ENCODE measurements around the gene SLAMF1. TPM values are rescaled to one million over a fixed set of nuclear protein-coding genes. Genes with fewer than 3 reads are reported as not detected.

The SLAMF1 gene
- polyA plus RNA-seq, 6 donors from 2014 or later = 18.9 to 36.6 (median 23.0) TPM

DNA sequence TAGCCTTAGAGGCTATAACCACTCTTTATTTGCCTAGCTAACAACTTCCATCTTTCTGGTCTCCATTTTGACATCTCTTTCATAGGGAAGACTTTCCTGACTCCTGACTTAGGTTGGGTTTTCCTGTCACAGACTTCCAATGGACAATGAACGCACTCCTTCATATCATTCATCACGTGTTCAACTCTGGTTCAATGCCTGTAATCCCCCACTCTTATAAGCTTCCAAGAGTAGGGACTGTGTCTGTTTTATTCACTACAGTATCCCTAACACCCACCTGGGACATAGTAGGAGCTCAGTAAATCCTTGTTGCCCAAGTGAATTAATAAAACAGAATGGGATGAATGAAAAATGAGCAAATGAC is 4.6 kb downstream of the SLAMF1 start:
- Mint-ChIP-seq H3K4me3 (peak overlapping the region in 6 of 8 donors; percentile 41 to 98 (median 95)), H3K27ac (peak overlapping the region; percentile 84 to 99 (median 96)), H3K9me3 (no peaks in the 10 kb centered on the region), H3K27me3 (no peaks in the 10 kb centered on the region), H3K36me3 (peaks cover 6 to 15% of the 10 kb centered on the region in 2 donors), H3K4me1 (peaks cover 87 to 98% (median 93%) of the 10 kb centered on the region in 3 donors)
- ATAC-seq (ENCODE audit: low read depth in 2 of 2) = no peak
- DNase-seq = no peak

- H3K9me3 Mint-ChIP-seq = no peaks in the 10 kb centered on the region
- H3K4me3 Mint-ChIP-seq = peak overlapping the region; percentile 79 to 98 (median 92)
- peak; percentile 74 for DNase-seq
- H3K27ac Mint-ChIP-seq = peak overlapping the region; percentile 84 to 99 (median 96)
- ATAC-seq (ENCODE audit: low read depth in 2 of 2) = peak; percentile 78 to 84
- no peaks in the 10 kb centered on the region for H3K27me3 Mint-ChIP-seq
- H3K36me3 Mint-ChIP-seq = peaks cover 6 to 21% of the 10 kb centered on the region in 2 donors
- peaks cover 82 to 96% (median 95%) of the 10 kb centered on the region in 3 donors for H3K4me1 Mint-ChIP-seq
These were observed 5.2 kb downstream of the SLAMF1 start for GRCh38 chr1:160641323-160642280.

GRCh38 chr1:160640359-160641123 is 6.3 kb downstream of the SLAMF1 start:
- peaks cover 0 to 22% of the 10 kb centered on the region in 2 donors for H3K36me3 Mint-ChIP-seq
- ATAC-seq (ENCODE audit: low read depth in 2 of 2) (no peak), DNase-seq (no peak)
- H3K9me3 Mint-ChIP-seq = no peaks in the 10 kb centered on the region
- H3K27me3 Mint-ChIP-seq = no peaks in the 10 kb centered on the region
- H3K4me1 Mint-ChIP-seq = peaks cover 77 to 95% (median 91%) of the 10 kb centered on the region in 3 donors
- H3K4me3 Mint-ChIP-seq = peak overlapping the region; percentile 69 to 98 (median 92)
- H3K27ac Mint-ChIP-seq = peak overlapping the region; percentile 84 to 99 (median 96)

- Mint-ChIP-seq H3K9me3 (no peaks in the 10 kb centered on the region), H3K36me3 (peaks cover 0 to 15% of the 10 kb centered on the region in 2 donors), H3K27ac (peak overlapping the region; percentile 53 to 98 (median 90)), H3K4me1 (peaks cover 74 to 92% (median 82%) of the 10 kb centered on the region in 3 donors), H3K27me3 (no peaks in the 10 kb centered on the region), H3K4me3 (peak overlapping the region; percentile 66 to 96 (median 76))
- no peak for DNase-seq
- no peak for ATAC-seq (ENCODE audit: low read depth in 2 of 2)
These were observed 7.2 kb downstream of the SLAMF1 start for GRCh38 chr1:160639652-160640051.

- Mint-ChIP-seq H3K4me3 (peak overlapping the region in 7 of 8 donors; percentile 73 to 96 (median 77)), H3K27ac (peak overlapping the region; percentile 62 to 97 (median 92)), H3K4me1 (peaks cover 67 to 92% (median 80%) of the 10 kb centered on the region in 3 donors), H3K9me3 (no peaks in the 10 kb centered on the region), H3K27me3 (no peaks in the 10 kb centered on the region), H3K36me3 (peaks cover 0 to 16% of the 10 kb centered on the region in 2 donors)
- ATAC-seq (ENCODE audit: low read depth in 2 of 2) (no peak), DNase-seq (no peak)
These were observed 7.9 kb downstream of the SLAMF1 start for GRCh38 chr1:160638926-160639325.

GRCh38 chr1:160638540-160638857 is 8.3 kb downstream of the SLAMF1 start:
- Mint-ChIP-seq H3K4me1 (peaks cover 64 to 92% (median 80%) of the 10 kb centered on the region in 3 donors), H3K27ac (peak overlapping the region; percentile 62 to 97 (median 92)), H3K27me3 (no peaks in the 10 kb centered on the region), H3K9me3 (no peaks in the 10 kb centered on the region), H3K4me3 (peak overlapping the region; percentile 61 to 96 (median 75)), H3K36me3 (peaks cover 0 to 20% of the 10 kb centered on the region in 2 donors)
- no peak for DNase-seq
- no peak for ATAC-seq (ENCODE audit: low read depth in 2 of 2)

DNA sequence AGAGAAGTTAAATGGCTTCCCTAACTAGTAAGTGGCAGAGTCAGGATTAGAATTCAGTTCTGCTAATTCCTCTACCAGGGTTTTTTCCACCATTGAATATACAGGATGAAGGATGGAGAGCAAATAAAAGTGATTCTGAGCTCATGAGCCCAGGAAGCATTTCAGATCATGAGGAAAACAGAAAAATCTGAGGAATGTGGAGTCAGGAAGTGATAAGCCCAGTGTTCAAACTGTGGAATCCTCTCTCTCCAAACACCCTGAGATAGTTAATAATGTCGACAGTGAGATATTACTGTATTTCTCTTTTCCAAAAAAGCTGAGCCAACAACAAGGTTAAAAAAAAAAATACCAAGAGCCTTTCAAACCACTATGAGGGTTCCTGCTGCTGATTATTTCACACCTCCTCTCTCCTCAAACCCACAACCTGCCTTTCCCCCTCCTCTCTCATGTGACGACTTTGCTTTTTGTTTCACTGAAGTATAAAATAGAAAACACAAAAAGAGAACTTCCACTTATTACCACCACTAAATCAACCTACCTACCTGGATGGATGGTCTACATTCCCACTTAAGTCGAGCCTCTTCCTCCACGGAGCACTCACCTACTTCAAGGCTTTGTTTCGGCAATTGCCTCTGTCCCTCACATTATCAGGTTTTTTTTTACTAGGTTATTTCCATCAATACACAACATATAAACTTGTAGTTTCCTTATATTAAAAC is 8.9 kb downstream of the SLAMF1 start:
- Mint-ChIP-seq H3K27ac (peak overlapping the region; percentile 82 to 97 (median 92)), H3K9me3 (no peaks in the 10 kb centered on the region), H3K36me3 (peaks cover 0 to 20% of the 10 kb centered on the region in 2 donors), H3K4me1 (peaks cover 64 to 92% (median 80%) of the 10 kb centered on the region in 3 donors), H3K4me3 (peak overlapping the region; percentile 61 to 96 (median 75)), H3K27me3 (no peaks in the 10 kb centered on the region)
- ATAC-seq (ENCODE audit: low read depth in 2 of 2) = peak; percentile 75 to 79
- DNase-seq = peak; percentile 73

DNA sequence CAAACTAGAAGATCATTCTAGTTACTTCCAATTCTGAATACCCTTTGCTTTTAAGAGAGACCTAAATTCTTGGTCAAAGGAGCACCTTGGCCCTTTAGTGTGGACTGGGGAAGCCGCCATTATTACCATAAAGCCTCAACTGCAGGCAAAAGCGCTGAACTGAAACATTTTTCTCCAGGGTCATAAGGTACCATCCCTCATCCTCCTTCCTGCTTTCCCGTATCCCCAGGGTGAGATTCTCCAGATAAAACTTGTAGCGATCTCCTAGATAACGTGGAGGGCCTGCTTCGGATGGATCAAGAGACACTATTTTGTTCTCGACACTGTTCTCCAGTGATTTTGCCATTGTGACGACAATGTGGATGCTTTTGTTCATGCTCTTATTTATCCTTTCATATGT is 9.8 kb downstream of the SLAMF1 start:
- peaks cover under 1 to 20% of the 10 kb centered on the region in 2 donors for H3K36me3 Mint-ChIP-seq
- H3K4me1 Mint-ChIP-seq = peaks cover 58 to 89% (median 74%) of the 10 kb centered on the region in 3 donors
- ATAC-seq (ENCODE audit: low read depth in 2 of 2) (no peak), DNase-seq (no peak)
- peak overlapping the region; percentile 38 to 97 (median 83) for H3K27ac Mint-ChIP-seq
- no peaks in the 10 kb centered on the region for H3K27me3 Mint-ChIP-seq
- no peaks in the 10 kb centered on the region for H3K9me3 Mint-ChIP-seq
- H3K4me3 Mint-ChIP-seq = peak overlapping the region in 5 of 8 donors; percentile 52 to 96 (median 76)

GRCh38 chr1:160636547-160636946 is 10.3 kb downstream of the SLAMF1 start:
- Mint-ChIP-seq H3K4me3 (no peak overlapping the region), H3K9me3 (no peaks in the 10 kb centered on the region), H3K27me3 (no peaks in the 10 kb centered on the region), H3K4me1 (peaks cover 57 to 89% (median 72%) of the 10 kb centered on the region in 3 donors), H3K36me3 (peaks cover 6 to 22% of the 10 kb centered on the region in 2 donors), H3K27ac (no peak overlapping the region)
- no peak for ATAC-seq (ENCODE audit: low read depth in 2 of 2)
- no peak for DNase-seq

DNA sequence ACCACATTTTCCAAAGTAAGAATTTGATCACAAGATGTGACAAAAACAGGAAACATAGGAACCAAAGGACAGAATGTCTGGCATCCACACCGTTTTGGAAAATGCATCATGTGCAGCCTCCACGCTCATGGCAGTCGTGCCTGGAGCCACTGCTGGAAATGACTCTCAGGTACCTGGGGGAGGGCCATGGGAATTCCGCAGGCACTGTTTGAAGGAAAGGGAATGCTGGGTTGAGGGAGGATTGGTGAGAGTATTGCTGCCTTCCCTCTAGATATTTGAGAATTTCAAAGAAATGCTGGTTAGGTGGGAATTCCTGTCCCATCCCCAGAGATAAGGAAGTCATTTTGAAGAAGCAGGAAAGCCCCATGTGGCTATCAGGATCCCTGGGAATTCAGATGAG is 10.8 kb downstream of the SLAMF1 start:
- Mint-ChIP-seq H3K4me1 (peaks cover 57 to 89% (median 72%) of the 10 kb centered on the region in 3 donors), H3K27me3 (no peaks in the 10 kb centered on the region), H3K27ac (peak overlapping the region in 1 of 6 donors; percentile 61), H3K9me3 (no peaks in the 10 kb centered on the region), H3K36me3 (peaks cover 10 to 27% of the 10 kb centered on the region in 2 donors), H3K4me3 (peak overlapping the region in 3 of 8 donors; percentile 12 to 62 (median 32))
- DNase-seq = no peak
- no peak for ATAC-seq (ENCODE audit: low read depth in 2 of 2)

GRCh38 chr1:160634543-160635491 is 12.0 kb downstream of the SLAMF1 start:
- no peak for ATAC-seq (ENCODE audit: low read depth in 2 of 2)

More at GRCh38 chr1:160634543-160635491, 12.0 kb downstream of the SLAMF1 start:
- peaks cover 60 to 91% (median 73%) of the 10 kb centered on the region in 3 donors for H3K4me1 Mint-ChIP-seq
- DNase-seq = no peak
- no peaks in the 10 kb centered on the region for H3K9me3 Mint-ChIP-seq
- H3K36me3 Mint-ChIP-seq = peaks cover 17 to 34% of the 10 kb centered on the region in 2 donors
- H3K27me3 Mint-ChIP-seq = no peaks in the 10 kb centered on the region
- peak overlapping the region in 2 of 6 donors; percentile 44 to 92 for H3K27ac Mint-ChIP-seq
- peak overlapping the region in 1 of 8 donors; percentile 23 for H3K4me3 Mint-ChIP-seq
